SK-N-DZ (cell line): Measurements from ENCODE around the gene SHC3.

Experiments used
- DNase-seq: peaks from one replicate; pipeline ENCODE4 v3.0.0-alpha.2; 2015; ENCODE audit warnings: low spot score

The SHC3 gene

GRCh38 chr9:89001917-89002540 is 176.6 kb downstream of the SHC3 start:
- no peak for DNase-seq

DNA sequence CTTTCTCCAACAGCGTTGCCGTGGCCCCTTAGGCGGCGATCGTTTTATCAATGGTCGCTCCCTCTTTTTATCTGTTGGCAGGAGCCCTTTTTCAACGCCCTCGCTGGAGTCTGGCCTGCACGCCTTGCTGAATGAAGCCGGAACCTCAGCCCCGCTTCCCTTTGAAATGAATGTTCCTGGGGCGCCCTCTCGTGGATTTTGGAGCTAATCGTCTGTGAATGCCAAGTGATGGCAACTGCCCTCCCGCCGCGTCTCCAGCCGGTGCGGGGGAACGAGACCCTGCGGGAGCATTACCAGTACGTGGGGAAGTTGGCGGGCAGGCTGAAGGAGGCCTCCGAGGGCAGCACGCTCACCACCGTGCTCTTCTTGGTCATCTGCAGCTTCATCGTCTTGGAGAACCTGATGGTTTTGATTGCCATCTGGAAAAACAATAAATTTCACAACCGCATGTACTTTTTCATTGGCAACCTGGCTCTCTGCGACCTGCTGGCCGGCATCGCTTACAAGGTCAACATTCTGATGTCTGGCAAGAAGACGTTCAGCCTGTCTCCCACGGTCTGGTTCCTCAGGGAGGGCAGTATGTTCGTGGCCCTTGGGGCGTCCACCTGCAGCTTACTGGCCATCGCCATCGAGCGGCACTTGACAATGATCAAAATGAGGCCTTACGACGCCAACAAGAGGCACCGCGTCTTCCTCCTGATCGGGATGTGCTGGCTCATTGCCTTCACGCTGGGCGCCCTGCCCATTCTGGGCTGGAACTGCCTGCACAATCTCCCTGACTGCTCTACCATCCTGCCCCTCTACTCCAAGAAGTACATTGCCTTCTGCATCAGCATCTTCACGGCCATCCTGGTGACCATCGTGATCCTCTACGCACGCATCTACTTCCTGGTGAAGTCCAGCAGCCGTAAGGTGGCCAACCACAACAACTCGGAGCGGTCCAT is 177.4 kb downstream of the SHC3 start:
- DNase-seq, result peak; percentile 68

DNA sequence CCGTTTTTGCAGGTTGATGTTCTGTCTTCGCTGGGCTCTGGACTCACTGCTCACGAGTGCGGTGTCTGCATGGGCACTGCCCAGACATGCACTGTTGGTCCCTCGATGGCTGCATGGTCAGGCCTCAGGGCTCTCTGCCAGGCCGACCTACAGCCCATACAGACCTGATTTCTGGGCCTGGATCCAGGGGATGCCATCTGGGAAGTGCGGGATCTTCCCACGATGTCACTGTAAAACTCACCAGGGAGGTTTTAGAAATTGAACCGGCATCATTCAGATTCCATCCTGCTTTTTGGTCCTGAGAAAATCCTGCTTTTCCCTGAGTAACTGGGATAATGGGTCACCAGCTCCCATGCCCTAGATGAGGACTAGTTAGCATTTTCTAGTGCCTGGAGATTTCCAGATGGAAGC is 178.2 kb downstream of the SHC3 start:
- no peak for DNase-seq

DNA sequence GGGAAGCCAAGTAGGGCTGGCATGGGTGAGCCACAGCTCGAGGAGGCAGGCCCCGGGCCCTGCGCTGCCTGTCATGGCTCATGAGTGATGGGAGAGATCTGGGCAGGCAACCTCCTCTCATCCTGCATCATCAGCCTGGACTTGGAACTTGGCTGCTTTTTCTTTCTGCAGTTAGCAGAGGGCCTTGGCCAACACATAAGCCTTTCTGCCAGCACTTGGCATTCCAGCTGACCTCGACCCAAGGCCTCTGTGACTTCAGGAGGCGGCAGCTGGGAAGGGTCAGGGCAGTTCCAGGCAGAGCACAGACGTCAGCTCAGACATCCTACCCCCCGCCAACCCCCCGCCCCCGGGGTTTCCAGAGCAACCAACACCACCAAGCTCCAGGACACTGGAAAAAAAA is 179.7 kb downstream of the SHC3 start:
- no peak for DNase-seq

GRCh38 chr9:88998503-88998902 is 180.1 kb downstream of the SHC3 start:
- no peak for DNase-seq

GRCh38 chr9:88997646-88998045 is 181.0 kb downstream of the SHC3 start:
- DNase-seq, result no peak

- no peak for DNase-seq
These were observed 181.7 kb downstream of the SHC3 start for GRCh38 chr9:88996921-88997235.

DNA sequence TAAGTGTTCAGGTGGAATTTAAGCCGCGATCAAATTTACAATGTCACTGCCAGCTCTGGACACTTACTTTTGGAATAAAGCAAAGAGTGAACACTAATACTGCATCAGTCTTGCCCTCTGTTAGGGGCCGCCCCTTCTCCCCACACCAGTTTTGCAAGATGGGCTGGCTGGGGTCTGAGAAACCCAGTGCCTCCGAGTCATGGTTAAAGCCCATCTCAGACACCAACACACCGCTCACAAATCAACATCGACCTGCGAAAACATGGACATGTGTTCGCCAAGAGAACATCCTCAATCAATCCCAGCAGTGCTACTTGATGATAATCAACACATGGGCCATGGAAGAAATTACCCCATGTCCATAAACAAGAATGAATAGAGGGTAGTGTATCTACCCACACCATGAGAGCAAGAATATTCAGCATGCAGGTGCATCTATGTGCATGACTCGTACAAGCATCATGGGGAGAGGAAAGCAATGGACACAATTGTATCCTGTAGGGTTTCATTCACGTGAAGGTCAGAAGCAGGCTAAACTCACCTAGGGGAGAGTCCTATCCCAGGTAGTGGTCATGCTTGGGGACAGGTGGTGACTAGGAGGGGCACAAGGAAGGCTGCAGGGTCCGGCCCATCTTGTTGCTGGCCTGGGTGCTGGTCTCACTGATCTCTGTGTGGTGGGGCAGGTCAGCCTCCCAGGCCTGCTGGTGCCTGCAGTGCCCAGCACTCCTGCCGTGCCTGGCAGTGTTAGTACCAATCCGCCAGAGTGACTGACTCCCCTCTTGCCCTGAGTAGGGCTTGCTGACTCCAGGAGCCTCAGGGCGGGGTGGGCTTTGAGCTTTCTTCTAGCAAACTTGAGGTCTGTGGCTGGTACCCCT is 182.3 kb downstream of the SHC3 start:
- DNase-seq, result no peak

GRCh38 chr9:88995627-88996026 is 183.0 kb downstream of the SHC3 start:
- no peak for DNase-seq

DNA sequence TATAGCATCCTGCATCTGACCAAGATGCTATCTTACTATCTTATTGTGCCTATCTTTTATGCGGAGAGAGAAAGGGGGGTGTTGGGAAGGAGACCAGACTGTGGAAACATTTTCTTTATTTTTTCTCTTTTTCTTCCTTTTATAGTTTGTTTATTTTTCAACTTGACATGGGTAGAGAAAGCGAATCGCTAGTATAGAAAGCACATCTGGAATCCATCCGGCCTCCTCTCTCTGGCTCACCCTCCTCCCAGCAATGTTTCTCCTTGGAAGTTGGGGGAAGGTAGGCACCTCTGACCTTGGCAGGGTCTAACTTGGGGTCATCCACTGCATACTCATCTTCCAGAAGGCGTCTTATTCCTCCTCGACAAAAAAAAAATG is 183.4 kb downstream of the SHC3 start:
- no peak for DNase-seq

DNA sequence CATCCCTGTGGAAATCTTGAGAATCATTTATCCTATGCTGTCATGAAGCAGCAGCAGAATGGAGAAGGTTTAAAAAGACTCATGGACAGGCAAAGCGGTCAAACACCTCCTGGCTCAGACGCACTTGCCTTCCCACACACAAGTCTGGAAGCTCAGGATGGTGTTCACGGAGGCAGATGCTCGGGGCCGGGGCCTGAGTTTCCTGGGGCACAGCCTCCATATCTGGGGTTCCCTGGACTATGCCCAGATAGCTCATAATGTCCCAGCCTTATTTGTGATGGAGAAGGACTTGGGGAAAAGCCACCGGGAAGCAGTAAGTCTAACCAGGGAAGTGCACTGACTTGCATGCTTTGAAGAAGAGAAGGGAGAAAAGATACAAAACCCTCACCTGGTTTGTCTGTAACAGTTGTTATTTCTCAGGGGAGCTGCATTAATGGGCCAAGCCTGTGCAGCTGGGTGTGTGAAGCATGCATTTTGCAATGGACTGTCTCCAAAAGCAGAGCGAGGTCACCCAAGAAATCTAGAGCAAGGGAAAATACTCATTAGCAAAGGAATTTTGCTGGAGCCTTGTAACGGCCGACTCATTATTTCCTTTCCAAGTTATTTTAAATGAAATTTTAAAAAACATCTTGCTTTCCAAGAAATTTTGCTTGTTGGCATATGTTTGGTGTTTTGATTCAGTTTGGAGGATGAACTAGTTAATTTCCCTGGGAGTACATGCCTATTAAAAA is 184.0 kb downstream of the SHC3 start:
- DNase-seq, result no peak

GRCh38 chr9:88993871-88994460 is 184.7 kb downstream of the SHC3 start:
- no peak for DNase-seq

GRCh38 chr9:88993327-88993726 is 185.3 kb downstream of the SHC3 start:
- DNase-seq, result no peak

- no peak for DNase-seq
These were observed 186.1 kb downstream of the SHC3 start for GRCh38 chr9:88992556-88992955.

DNA sequence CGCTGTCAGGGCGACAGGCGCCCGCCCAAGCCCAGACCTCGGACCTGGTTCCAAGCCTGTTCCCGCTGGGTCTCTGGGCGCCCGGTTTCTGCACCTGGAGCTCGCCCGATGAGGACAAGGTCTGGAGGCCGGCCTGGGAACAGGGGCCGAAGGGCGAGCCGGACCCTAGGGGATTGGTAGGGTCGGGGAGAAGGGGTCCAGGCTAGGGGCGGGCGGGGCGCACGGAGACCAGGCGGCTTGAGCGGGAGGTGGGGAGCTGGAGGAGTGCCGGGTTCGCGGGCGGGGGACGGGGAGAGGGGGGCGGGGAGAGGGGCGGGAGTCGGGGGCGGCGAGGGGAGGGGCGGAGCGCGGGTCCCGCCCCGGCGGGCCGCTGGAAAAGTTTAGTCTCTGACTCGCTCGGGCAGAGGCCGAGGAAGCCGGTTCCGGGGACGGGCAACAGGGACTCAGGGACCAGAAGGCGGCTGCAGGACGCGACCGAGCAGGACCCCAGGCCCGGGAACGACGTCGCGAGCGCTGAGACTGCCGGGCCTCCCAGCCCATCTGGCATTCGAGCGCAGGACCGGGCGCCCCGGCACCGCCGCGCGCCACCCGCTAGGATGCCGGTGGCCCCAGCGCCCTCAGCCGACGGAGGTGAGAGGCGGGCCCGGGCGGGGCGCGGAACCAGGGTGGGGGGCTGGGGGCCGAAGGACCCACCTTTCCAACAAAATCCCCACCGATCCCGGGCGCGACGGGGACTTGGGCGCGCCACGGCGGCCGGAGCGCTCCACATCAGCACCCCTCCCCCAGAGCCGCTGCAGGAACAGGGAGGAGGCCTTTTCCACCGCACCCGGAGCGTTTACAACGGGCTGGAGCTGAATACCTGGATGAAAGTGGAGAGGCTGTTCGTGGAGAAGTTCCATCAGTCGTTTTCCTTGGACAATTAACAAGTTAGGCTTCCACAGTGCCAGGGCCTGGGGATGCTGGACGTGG is 187.3 kb downstream of the SHC3 start, which contains the start of gene S1PR3:
Gene S1PR3 (plus strand): TSS at position 403 of the 969 bp plus-strand sequence. CDS start 9,733 bp downstream, outside the sequence.
- DNase-seq, result no peak

- no peak for DNase-seq
These were observed 187.9 kb downstream of the SHC3 start for GRCh38 chr9:88990729-88991065.

- no peak for DNase-seq
These were observed 188.4 kb downstream of the SHC3 start for GRCh38 chr9:88990041-88990728.

DNA sequence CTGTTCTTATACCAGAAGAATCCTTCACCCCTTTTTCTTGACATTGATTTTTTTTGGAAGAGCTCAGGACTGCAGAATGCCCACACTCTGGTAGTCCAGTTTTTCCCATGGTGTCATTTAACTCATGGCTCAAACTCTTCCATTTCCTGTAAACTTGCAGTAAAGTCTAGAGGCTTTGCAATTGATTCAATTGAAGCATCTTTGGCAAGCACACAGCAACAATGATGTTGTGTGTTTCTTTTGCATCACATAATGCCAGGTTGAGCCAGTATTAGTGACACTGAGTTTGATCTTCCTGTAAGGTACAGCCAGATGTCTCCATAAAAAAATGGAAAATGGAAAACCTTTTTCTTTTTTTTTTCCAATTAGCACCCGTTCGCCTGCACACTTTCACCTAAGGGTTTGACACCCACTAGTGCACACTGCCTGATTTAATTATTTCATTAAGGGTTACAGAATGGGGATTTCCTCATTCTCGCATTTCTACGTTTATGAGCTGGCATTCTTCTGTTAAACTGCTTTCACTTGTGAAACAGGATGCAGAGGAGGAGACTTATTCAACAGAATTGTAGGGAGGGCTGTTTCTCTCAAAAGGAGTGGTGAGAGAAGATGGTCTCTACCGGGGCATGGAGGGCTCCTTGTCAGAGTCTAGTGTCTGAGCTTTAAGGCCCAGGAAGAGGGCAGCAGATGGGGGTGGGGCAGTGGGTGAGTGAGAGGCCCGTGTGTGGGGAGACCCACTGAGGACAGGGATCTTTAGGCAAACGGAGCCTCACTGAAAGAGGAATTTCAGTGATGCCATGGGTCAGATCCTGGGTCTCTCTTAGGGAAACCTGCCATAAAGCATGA is 189.6 kb downstream of the SHC3 start:
- DNase-seq, result no peak
